ENCODE measurements around the gene ADIG.
"Not testable (repeated sequence)": the region's sequence is repeated elsewhere in the genome, so short reads cannot be mapped to it uniquely, and the experiment has no call there.

Gene ADIG

DNA sequence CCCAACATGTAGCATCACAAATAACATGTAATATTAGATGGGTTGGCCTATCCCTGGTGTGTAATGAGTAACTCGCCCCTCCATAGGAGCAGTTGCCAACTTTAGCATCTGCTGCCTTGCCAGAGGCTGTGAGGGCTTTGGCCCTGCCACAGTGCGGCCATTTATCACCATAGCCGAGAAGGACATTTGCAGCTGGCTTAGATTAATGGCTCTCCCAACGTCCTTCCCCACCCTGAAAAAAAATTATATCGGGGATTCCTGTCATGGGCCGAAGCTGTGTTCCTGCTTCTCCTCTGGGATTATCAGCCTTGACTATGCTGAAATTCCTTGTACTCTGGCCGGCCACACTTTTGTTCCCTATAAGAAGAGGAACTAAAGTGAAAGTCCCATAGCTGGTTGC, 7.6 kb upstream of the ADIG start:
- no peak for DNase-seq (ENCODE audit: low spot score)

DNA sequence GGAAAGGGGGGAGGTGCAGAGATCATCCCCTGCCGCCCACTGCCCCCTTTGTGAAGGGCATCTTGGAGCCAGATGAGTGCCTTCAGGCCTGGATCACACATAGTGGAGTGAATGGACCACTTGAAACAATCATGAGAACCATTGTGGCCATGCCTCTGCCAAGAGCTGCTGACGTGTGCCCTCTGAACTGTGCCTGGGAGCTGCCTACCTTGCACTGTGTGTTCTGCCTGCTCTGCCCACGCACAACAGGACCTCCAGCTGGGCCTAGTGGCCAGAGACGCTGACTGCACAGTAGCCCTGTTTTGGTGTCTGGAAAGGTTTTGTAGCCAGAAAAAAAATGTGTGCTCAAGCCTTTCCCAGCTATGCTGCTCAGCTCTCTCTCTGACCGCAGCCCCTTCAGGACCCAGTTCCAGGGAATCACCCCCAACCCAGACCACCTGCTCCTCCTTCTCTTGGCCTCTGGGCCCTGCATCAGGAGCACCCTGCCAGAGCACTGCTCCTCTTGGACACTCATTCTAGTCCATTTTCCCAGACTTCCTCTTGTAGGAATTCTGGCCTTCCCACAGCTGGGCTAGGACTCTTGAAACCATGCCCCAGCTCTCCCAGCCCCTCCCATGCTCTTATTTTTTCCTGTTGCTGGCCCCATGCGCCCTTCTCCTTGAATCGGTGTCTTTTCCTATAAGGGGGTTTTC, 1.6 kb upstream of the ADIG start:
- no peak for DNase-seq (ENCODE audit: low spot score)

DNA sequence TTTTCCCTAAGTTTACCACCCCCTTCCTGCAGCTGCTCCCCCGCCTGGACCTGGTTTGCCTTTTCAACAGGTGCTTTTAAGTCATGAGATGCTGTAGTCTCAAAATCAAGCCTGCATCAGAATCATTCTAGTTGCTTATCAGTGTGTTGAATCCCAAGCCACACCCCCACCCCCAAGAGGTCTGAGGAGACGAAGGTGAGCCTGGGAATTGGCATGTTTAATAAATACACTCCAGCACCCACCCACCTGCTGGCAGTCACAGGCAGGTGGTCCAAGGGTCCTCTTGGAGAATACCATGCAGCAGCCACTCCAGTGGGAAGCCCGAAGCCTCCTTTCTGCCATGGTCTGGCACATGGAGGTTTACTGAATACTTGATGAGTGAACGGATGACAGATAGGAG, 1.1 kb upstream of the ADIG start:
- no peak for DNase-seq (ENCODE audit: low spot score)

DNA sequence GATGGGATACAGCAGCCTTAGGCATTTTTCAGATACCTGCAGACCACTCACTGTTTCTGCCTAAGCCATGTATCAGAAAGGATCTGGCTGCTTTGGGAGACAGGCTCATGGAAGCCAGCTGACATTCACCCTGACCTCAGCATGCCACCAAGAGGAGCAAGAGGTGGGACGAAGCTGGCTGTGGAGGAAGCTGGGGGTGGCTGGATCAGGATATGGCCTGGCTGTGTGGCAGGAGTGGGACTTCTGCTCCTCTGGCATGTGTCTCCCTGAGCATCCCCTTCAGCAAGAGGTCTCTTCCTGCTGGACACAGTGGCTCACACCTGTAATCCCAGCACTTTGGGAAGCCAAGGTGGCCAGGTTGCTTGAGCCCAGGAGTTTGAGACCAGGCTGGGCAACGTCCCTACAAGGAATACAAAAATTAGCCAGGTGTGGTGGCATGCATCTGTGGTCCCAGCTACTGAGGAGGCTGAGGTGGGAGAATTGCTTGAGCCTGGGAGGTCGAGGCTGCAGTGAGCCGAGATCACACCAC, 897 bp downstream of the ADIG start:
- DNase-seq (ENCODE audit: low spot score), result no peak

DNA sequence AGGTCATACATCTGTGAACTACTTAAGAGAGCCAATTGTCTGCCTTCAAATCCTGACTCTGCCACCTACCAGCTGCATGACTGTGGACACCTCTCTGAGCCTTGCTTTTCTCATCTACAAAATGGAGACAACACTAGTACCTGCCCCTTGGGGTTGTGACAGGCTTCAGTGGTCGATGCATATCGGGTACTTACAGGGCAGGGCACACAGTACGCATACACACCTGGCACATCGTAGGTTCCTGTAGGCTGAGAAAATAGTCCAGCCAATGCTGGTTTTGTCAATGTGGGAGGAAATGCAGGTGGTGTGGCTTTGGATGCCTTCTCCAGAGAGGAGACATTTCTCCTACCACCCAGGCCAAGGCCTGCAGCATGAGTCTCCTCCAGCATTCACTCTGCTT, 2.3 kb downstream of the ADIG start:
- DNase-seq (ENCODE audit: low spot score), result no peak

DNA sequence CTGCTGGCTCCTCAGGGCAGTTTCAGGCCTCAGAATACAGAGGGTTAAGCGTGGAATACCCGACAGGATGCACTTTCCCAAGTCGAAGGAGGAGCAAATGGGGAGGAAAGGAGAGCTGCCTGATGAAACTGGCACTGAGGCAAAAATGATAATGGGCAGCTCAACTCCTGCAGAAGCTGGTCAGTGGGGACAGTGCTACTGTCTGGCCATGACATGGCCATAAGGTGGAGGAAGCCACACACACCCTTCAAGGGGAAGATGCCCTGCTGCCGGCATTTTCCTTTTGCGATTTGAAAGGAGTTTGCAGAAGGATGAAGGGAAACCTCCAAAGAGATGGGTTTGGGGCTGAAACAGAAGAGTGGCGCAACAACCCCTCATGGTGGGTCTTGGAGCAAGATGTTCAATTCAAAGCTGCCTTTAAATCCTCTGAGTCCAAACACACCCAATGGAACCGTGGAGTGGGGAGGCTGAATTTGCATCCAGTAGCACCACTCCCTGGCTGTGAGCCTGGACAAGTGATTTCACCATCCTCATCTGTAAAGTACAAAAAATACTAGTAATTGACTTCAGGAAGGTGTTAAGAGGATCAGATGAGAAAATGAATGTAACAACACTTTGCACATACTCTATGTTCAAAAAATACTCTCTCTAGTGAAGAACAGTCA, 3.2 kb downstream of the ADIG start:
- DNase-seq (ENCODE audit: low spot score), result no peak

DNA sequence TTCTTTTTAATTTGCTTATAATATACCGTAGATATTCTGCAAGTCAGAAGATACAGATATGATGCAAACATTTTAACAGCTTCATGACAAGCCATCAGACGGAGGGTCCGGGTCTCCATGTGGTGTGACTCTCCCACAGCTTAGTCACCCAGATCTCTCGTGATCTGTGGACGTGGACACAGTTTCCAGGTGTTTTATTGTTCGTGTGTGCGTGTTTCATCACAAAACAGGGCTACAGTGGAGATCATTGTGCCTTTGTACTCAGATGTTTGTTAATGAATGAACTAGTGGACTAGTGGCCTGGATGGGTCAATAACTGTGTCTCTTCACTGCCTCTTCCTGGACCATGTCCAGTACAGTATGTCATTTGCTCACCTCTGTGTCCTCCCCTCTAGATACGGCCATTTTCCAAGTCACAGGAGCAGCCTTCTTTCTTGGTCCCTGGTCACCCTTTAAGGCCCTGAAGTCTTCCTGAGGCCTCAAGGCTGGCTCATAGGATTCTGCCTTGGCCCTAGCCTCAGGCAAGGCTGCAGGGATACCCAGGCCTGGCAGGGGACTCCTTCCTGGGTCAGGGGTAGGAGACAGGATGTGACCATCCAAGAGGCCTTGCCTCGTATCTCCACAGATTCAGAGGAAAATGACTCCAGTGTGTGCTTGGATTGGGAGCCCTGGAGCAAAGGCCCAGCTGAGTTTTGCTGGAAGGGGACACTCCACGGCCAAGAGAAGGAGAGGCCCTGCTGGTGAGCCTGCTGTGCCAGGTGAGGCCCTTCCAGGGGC, 4.6 kb downstream of the ADIG start:
- no peak for DNase-seq (ENCODE audit: low spot score)

DNA sequence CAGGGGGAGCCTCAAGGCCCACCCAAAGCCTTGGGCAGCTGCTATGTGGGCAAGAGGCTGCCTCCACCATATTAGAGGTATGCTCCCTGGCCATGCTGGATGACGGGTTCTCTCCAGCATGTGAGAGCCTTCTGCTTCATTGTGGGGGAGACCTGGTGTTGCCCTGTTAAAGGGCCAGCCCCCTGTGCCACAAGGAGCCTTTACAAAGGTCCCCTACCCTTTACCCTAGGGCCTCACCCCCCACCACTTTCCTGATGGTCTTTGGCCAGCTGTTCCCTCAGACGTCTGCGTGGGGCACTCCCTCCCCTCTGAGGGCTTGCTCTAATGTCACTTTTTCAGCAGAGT, 5.2 kb downstream of the ADIG start:
- no peak for DNase-seq (ENCODE audit: low spot score)

DNA sequence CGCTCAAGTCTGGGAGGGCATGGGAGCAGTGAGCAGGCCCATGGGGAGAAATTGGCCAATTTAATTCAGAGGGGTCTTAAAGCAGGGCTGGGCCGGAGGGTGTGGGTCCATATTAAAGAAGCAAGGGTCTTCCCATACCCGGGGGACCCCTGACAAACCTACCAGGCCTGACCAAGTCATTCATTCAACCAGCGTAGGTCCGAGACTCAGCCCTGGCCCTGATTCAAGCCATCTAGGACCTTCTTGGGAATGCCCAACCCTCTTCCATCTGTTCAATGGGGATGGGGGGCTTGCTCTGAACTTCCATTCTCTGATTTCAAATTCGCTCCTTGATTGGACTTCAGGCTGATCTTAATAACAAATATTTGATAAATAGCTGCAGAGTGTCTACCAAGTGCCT, 7.3 kb downstream of the ADIG start:
- no peak for DNase-seq (ENCODE audit: low spot score)

DNA sequence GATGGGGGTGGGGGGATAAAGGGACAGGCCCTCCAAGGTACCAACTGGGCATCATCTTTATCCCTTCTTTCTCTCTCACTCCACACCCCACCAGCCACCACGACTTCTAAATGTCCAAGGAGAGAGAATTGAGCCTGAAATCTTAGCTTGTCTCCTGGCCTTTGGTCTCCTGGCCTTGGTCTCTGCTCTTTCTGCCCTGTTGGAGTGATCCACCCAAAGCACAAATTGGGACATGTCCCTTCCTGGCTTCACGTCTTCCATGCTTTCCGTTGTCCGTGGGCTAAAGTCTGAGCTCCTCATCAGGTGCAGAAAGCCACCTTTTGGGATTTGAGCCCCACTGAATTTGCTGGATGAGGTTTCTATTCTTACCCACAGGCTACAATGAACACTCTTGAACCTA, 8.4 kb downstream of the ADIG start:
- no peak for DNase-seq (ENCODE audit: low spot score)

DNA sequence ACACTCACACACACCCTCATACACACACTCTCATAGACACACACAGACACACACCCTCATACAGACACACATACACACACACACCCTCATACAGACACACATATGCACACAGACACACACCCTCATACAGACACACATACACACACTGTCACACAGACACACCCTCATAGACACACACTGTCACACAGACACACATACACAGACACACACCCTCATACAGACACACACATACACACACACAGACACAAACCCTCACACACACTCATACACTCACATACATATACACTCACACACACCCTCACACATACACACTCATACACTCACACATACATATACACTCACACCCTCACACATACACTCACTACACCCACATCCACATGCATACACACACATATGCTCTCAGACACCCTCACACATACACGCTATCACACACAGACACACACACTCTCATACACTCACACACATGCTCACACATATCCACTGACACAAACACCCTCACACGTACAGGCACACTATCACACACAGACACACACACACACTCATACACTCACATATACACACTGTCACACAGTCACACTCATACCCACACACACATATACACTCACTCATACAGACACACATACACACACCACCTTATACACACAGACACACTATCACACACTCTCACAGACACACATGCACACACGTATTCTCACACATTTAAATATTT, 9.1 kb downstream of the ADIG start:
- no peak for DNase-seq (ENCODE audit: low spot score)

DNA sequence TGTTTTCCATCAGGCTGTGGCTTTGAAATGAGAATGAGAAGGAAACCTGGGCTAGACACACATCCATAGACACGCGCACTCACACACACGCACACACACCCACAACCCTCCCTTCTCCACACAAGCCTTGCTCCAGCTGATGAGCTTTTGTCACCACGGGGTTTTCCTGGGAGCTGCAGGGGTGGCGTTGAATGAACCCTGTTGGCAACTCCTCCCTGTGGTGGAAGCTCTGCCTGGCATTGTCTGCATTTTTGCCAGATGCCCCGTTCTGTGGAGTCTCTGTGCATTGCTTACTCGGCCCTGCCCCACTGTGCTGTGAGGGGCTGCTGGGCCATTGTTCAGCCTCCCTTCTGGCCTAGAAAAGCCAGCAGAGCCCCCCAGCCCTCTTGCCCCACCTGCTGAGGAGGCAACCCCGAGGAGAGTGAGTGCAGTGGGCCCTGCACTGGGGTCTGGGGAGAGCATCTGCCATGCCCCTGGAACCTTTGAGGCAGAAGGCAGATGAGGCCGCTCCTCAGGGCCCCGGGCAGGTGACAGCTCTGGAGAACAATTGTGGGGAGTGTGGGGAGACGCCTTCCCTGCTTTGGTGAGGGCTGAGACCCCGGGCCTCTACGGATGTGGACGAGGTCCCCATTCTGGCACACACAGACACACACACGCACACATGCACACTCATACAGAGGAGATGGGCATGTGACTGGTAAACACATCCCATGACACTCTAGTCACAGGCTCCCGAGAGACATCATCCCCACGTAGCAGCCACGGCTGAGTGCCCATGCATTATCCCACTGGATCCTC, 9.9 kb downstream of the ADIG start:
- no peak for DNase-seq (ENCODE audit: low spot score)

DNA sequence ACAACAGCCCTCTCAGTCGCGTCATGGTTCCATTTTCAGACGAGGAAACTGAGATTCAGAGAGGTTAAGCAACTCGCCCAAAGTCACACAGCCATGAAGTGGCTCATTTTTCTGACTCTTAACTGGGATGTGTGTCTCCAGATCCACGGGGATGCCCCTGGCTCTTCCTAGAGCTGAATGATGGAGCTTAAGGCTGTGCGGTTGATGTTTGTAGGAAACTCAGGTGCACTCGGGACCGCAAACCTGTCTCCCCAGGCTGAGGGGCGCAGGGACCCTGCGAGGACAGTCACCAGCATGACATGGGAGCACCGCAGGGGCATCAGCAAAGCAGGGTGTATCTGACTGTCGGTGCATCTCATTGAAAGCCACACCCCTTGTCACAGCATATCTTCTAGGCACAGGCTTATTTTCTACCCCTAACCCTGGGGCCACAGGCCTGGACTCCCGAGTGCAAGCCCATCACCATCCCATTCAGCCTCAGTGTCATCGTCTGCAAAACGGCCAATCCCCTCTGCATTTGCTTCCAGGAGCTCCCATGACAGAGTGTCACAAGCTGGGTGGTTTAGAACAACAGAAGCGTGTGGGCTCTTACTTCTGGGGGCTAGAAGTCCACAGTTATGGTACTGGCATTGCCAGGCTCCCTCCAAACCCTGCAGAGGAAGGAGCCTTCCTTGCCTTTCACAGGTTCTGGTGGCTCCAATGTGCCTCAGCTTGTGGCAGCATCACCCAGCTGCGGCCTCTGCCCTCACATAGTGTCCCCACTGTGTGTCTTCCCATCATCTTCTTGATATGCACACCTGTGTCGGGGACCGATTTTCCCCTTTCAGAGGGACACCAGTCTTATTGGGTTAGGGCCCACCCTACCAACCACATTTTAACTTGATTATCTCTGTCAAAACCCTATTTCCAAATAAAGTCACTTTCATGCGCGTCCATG, 10.7 kb downstream of the ADIG start:
- DNase-seq (ENCODE audit: low spot score), result no peak

DNA sequence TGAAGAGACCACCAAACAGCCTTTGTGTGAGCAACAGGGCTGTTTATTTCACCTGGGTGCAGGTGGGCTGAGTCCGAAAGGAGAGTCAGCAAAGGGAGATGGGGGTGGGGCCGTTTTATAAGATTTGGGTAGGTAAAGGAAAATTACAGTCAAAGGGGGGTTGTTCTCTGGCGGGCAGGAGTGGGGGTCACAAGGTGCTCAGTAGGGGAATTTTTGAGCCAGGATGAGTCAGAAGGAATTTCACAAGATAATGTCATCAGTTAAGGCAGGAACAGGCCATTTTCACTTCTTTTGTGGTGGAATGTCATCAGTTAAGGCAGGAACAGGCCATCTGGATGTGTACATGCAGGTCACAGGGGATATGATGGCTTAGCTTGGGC, 11.4 kb downstream of the ADIG start:
- DNase-seq (ENCODE audit: low spot score), result not testable (repeated sequence)

DNA sequence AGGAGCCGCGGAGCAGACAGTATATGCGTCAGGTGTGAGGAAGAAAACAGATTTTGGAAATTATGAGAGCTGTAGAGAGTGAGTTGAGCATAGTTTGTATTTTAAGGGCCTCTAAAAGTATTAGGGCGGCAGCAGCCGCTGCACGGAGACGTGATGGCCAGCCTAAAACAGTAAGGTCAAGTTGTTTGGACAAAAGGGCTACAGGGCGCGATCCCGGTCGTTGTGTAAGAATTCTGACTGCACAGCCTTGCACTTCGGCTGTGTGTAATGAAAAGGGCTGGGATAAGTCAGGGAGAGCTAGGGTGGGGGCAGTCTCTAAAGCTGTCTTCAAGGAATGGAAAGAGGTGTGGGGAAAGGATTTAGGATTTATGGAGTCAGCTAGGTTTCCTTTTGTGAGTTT, 13.3 kb downstream of the ADIG start:
- not testable (repeated sequence) for DNase-seq (ENCODE audit: low spot score)

DNA sequence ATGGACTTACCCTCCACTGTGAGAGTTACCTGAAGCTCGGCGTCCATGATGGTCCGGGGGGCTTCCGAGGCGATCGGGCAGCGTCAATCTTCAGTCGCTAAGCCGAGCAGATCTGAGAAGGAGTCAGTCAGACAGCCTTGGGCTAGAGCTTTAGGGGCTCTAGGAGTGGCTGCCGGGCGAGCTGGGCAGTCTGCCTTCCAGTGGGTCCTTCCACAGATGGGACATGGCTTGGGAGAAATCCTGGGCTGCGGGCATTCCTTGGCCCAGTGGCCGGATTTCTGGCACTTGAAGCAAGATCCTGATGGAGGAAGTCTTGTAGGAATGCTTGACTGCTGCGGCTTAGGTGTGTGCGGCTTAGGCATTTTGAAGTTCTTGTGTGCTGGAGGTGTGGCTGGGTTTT, 14.9 kb downstream of the ADIG start:
- DNase-seq (ENCODE audit: low spot score), result not testable (repeated sequence)

DNA sequence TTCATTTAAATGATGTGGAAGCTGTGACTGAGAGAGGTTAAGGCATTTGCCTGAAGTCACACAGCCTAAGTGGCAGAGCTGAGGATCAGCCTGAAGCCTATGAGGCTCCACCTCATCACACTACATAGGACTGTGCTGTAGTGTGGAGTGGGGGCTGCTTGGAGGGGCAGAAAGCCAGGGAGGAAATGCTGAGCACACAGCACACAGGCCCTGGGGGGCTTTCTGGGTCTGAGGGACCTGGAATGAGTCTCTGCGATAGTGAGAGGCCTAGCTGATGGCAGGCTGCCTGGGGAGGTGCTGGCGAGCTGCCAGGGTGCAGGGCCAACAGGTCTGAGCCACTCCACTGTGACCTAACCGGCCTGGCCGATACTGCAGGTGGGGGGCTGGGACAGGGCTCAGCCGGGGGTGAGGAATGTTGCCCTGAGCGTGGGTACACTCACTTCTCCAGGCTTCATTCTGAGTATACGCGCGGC, 18.4 kb downstream of the ADIG start:
- no peak for DNase-seq (ENCODE audit: low spot score)

DNA sequence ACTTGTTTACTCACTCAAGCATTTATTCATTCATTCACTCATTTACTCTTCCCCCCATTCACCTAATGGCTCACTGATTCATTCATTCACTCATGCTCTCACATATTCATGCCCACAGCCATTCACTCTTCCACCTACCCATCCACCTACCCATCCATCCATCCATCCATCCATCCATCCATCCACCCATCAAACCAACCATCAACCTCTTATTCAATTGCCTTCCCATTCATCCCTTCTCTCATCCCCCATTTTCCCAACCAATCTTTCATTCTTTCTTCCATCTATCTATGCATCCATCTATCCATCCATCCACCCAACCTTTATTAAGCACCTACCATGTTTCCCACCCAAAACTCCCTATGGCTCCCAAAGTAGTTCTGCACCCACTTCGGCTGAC, 19.1 kb downstream of the ADIG start:
- no peak for DNase-seq (ENCODE audit: low spot score)

DNA sequence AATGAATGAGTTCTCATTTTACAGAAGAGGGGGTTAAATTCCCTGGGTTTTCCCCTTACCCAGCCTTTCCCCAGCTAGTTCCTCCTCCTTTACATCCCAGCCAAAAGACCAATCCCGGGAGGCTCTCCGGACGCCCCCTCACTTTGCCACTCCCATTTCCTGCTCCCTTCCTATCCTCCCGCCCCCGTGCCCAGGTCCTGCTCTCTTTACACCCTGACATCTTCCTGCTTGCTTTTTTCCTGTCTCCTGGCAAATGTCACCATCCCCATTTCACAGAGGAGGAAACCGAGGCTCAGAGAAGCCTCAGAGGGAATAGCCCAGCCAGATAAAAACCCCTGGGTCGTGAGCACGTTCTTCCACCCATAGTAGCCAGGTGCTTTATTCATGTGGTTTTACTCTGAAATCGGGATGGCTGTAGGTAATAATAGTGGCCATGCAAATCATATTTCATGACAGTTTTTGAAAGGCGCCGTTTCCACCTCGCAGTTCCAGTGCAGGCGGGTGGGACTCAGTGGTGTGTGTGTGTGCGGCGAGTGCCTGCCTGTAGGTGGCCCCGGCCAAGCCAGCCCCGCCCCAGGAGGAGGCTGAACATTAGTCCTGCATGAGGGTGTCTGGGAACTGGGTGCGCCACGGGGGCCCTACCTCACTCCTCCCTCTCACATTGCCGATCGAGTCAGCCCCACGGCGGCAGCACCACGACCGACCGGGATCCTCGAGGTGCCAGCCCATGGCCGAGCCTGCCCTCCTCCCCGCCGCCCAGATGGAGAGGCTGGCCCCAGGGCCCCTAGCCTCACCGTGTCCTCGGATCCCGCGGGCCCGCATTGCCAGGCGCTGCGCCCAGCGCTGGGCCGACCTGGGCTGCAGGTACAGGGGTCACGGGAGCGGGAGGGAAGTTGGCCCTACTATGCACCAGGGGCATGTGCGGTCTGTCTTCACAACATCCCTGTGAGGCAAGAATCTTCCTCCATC, 20.5 kb downstream of the ADIG start, which contains the start of gene ARHGAP40:
TSS of gene ARHGAP40 (plus strand) at position 594 of the 969 bp plus-strand sequence.
- no peak for DNase-seq (ENCODE audit: low spot score)
